ENCODE results near the gene ADAMTS18.

ADAMTS18 gene

GRCh38 chr16:77422196-77422784 lies 12.5 kb downstream of the ADAMTS18 start:
- Mint-ChIP-seq H3K36me3 (no peaks in the 10 kb centered on the region), H3K4me3 (no peak overlapping the region), H3K27ac (no peak overlapping the region), H3K27me3 (peaks cover 5% of the 10 kb centered on the region), H3K4me1 (no peaks in the 10 kb centered on the region), H3K9me3 (peaks cover 3% of the 10 kb centered on the region)
- ATAC-seq (ENCODE audit: low read depth) (no peak), DNase-seq (ENCODE audit: low spot score in 2 of 2) (no peak)

DNA sequence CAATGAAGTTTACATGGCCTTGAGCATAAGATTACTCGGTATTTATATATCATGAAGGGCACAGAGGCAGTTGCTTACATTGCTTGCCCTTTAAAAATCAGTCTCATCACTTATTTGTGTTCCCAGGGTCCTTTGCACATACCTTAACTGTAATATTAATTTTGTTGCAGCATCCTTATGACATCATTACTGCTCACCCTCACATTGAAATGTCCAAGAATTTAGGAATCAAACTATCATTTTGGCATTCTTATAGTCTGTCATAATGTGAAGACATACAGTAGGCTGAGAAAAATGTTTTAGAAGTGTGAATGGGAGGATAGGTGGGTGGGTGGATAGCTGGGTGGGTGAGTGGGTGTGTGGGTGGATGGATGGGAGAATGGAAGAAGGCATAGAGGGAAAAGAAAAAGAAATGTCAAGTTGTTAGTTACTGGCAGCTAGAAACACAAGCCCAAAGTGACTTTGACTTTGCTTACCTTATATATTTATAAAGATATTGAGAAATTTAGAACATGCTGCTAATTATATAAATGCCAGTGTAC lies 17.8 kb downstream of the ADAMTS18 start:
- DNase-seq (ENCODE audit: low spot score in 2 of 2), result no peak
- no peaks in the 10 kb centered on the region for H3K36me3 Mint-ChIP-seq
- no peak overlapping the region for H3K27ac Mint-ChIP-seq
- ATAC-seq (ENCODE audit: low read depth), result no peak
- peaks cover 1% of the 10 kb centered on the region for H3K27me3 Mint-ChIP-seq
- peaks cover 3% of the 10 kb centered on the region for H3K9me3 Mint-ChIP-seq
- H3K4me1 Mint-ChIP-seq, result no peaks in the 10 kb centered on the region
- no peak overlapping the region for H3K4me3 Mint-ChIP-seq

GRCh38 chr16:77414752-77415231 lies 20.0 kb downstream of the ADAMTS18 start:
- H3K27me3 Mint-ChIP-seq, result no peaks in the 10 kb centered on the region
- DNase-seq (ENCODE audit: low spot score in 2 of 2) (no peak), ATAC-seq (ENCODE audit: low read depth) (no peak)
- no peak overlapping the region for H3K4me3 Mint-ChIP-seq
- no peak overlapping the region for H3K27ac Mint-ChIP-seq
- no peaks in the 10 kb centered on the region for H3K36me3 Mint-ChIP-seq
- no peaks in the 10 kb centered on the region for H3K4me1 Mint-ChIP-seq
- peaks cover 3% of the 10 kb centered on the region for H3K9me3 Mint-ChIP-seq

DNA sequence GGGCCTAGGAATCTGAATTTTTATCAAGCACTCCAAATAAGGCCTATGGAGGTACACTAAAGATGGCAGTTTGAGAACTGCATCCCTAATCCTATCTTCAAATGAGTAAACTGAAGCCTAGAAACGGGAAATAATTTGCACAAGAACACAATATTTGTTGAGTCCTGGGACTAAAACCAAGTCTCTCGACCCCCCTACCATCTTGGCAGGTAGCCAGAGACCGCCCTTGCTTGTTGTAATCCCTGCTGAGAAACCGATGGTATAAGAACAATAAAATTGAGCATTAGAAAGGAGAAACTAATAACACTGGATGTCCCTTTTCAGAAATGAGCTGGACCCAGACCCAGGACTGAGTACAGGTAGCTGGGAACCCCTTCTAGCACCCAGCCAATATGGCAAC lies 24.4 kb downstream of the ADAMTS18 start:
- Mint-ChIP-seq H3K27ac (no peak overlapping the region), H3K36me3 (no peaks in the 10 kb centered on the region), H3K9me3 (peaks cover 4% of the 10 kb centered on the region), H3K4me1 (no peaks in the 10 kb centered on the region), H3K27me3 (no peaks in the 10 kb centered on the region), H3K4me3 (no peak overlapping the region)
- DNase-seq (ENCODE audit: low spot score in 2 of 2), result no peak
- no peak for ATAC-seq (ENCODE audit: low read depth)

DNA sequence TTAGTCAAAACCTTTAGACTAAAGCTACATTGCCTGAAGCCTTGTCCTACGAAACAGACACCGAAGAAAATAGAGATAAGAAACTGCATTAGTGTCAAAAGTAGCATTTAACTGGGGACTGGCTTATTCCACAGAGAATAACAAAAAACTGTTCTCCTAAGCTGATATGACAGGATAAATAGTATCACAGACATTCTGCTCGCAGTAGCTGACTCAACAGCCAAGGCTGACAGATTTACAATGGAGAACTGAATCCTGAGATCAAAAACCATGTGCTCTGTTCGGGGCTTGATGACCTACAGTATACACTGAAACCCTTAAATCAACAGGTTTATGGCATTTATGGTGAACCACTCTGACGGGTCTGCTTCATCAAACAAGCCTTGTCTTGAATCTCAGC lies 25.5 kb downstream of the ADAMTS18 start:
- Mint-ChIP-seq H3K4me3 (no peak overlapping the region), H3K36me3 (no peaks in the 10 kb centered on the region), H3K9me3 (peaks cover 4% of the 10 kb centered on the region), H3K27me3 (no peaks in the 10 kb centered on the region), H3K4me1 (no peaks in the 10 kb centered on the region), H3K27ac (no peak overlapping the region)
- ATAC-seq (ENCODE audit: low read depth) (no peak), DNase-seq (ENCODE audit: low spot score in 2 of 2) (no peak)

GRCh38 chr16:77408607-77409006 lies 26.2 kb downstream of the ADAMTS18 start:
- no peak overlapping the region for H3K27ac Mint-ChIP-seq
- ATAC-seq (ENCODE audit: low read depth) (no peak), DNase-seq (ENCODE audit: low spot score in 2 of 2) (no peak)
- peaks cover 4% of the 10 kb centered on the region for H3K9me3 Mint-ChIP-seq
- H3K4me1 Mint-ChIP-seq, result no peaks in the 10 kb centered on the region
- no peak overlapping the region for H3K4me3 Mint-ChIP-seq
- H3K36me3 Mint-ChIP-seq, result no peaks in the 10 kb centered on the region
- peaks cover 2% of the 10 kb centered on the region for H3K27me3 Mint-ChIP-seq

DNA sequence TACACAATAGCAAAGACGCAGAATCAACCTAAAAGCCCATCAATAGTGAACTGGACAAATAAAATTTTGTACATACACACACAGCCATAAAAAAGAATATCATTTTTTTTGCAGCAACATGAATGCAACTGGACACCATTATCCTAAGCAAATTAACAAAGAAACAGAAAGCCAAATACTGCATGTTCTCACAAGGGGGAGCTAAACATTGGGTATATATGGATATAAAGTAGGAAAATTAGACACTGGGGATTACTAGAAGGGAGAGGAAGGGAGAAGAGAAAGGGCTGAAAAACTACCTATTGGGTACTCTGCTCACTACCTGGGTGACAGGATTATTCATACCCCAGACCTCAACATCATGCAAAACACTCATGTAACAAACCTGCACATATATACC lies 28.2 kb downstream of the ADAMTS18 start:
- Mint-ChIP-seq H3K9me3 (peaks cover 4% of the 10 kb centered on the region), H3K27me3 (peaks cover 2% of the 10 kb centered on the region), H3K36me3 (no peaks in the 10 kb centered on the region), H3K4me3 (no peak overlapping the region), H3K4me1 (no peaks in the 10 kb centered on the region), H3K27ac (no peak overlapping the region)
- no peak for ATAC-seq (ENCODE audit: low read depth)
- DNase-seq (ENCODE audit: low spot score in 2 of 2), result no peak

DNA sequence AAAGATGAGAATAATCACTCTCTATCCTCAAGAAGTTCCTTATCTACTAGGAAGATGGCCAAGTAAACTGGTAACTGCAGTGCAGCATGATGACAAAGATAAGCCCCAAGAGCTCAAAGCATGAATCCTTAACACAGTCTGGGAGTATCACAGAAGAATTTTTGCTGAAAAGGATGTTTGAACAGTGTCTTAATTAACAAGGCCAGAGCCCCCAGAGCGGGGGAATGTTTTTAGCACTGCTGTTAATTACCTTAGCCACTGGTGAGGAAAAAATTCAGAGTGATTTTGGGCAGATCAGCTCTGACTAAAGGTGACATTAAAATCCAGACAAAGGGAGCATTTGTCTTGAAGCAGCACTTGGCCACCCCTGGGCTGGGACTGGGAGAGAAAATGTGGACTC lies 30.1 kb downstream of the ADAMTS18 start:
- peaks cover 5% of the 10 kb centered on the region for H3K27me3 Mint-ChIP-seq
- no peaks in the 10 kb centered on the region for H3K4me1 Mint-ChIP-seq
- no peak for DNase-seq (ENCODE audit: low spot score in 2 of 2)
- no peak for ATAC-seq (ENCODE audit: low read depth)
- H3K36me3 Mint-ChIP-seq, result no peaks in the 10 kb centered on the region
- peaks cover 3% of the 10 kb centered on the region for H3K9me3 Mint-ChIP-seq
- no peak overlapping the region for H3K27ac Mint-ChIP-seq
- H3K4me3 Mint-ChIP-seq, result no peak overlapping the region

- DNase-seq (ENCODE audit: low spot score in 2 of 2), result no peak
- H3K4me3 Mint-ChIP-seq, result no peak overlapping the region
- peaks cover 3% of the 10 kb centered on the region for H3K9me3 Mint-ChIP-seq
- no peaks in the 10 kb centered on the region for H3K36me3 Mint-ChIP-seq
- no peak for ATAC-seq (ENCODE audit: low read depth)
- no peaks in the 10 kb centered on the region for H3K4me1 Mint-ChIP-seq
- peaks cover 5% of the 10 kb centered on the region for H3K27me3 Mint-ChIP-seq
- no peak overlapping the region for H3K27ac Mint-ChIP-seq
These were observed 31.1 kb downstream of the ADAMTS18 start for GRCh38 chr16:77403732-77404131.

GRCh38 chr16:77402672-77403071 lies 32.2 kb downstream of the ADAMTS18 start:
- no peak overlapping the region for H3K27ac Mint-ChIP-seq
- peaks cover 6% of the 10 kb centered on the region for H3K27me3 Mint-ChIP-seq
- H3K36me3 Mint-ChIP-seq, result no peaks in the 10 kb centered on the region
- H3K4me1 Mint-ChIP-seq, result no peaks in the 10 kb centered on the region
- DNase-seq (ENCODE audit: low spot score in 2 of 2), result no peak
- ATAC-seq (ENCODE audit: low read depth), result no peak
- H3K9me3 Mint-ChIP-seq, result peaks cover 5% of the 10 kb centered on the region
- no peak overlapping the region for H3K4me3 Mint-ChIP-seq

DNA sequence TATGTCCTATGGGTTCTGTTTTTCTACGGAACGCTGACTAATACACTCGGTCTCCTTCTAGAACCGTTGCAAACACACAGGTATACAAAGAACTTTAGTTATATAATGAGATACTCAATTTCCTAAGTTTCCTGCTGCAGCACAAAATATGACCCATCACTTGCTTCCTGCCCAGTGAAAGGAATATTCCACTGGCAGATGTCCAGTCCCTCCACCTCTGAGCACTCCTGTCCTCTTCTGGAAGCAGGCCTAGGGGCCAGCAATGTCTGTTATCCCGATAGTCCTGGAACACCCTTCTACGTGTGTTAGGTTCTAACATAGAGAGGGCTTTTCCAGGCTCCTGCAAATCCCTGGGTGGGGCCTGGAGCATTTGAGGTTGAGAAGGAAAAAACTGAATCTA lies 32.7 kb downstream of the ADAMTS18 start:
- no peak for ATAC-seq (ENCODE audit: low read depth)
- peaks cover 6% of the 10 kb centered on the region for H3K27me3 Mint-ChIP-seq

GRCh38 chr16:77399546-77399945 lies 35.3 kb downstream of the ADAMTS18 start:
- peaks cover 2% of the 10 kb centered on the region for H3K9me3 Mint-ChIP-seq
- H3K27me3 Mint-ChIP-seq, result peaks cover 6% of the 10 kb centered on the region
- H3K4me1 Mint-ChIP-seq, result no peaks in the 10 kb centered on the region
- ATAC-seq (ENCODE audit: low read depth) (no peak), DNase-seq (ENCODE audit: low spot score in 2 of 2) (no peak)
- H3K36me3 Mint-ChIP-seq, result no peaks in the 10 kb centered on the region
- H3K4me3 Mint-ChIP-seq, result no peak overlapping the region
- H3K27ac Mint-ChIP-seq, result no peak overlapping the region

More for the DNA sequence above, 32.7 kb downstream of the ADAMTS18 start:
- Mint-ChIP-seq H3K27ac (no peak overlapping the region), H3K4me1 (no peaks in the 10 kb centered on the region), H3K9me3 (peaks cover 3% of the 10 kb centered on the region), H3K4me3 (no peak overlapping the region), H3K36me3 (no peaks in the 10 kb centered on the region)
- no peak for DNase-seq (ENCODE audit: low spot score in 2 of 2)

- no peak overlapping the region for H3K27ac Mint-ChIP-seq
- no peaks in the 10 kb centered on the region for H3K4me1 Mint-ChIP-seq
- peaks cover 6% of the 10 kb centered on the region for H3K27me3 Mint-ChIP-seq
- H3K9me3 Mint-ChIP-seq, result peaks cover 2% of the 10 kb centered on the region
- DNase-seq (ENCODE audit: low spot score in 2 of 2), result no peak
- no peaks in the 10 kb centered on the region for H3K36me3 Mint-ChIP-seq
- no peak for ATAC-seq (ENCODE audit: low read depth)
- no peak overlapping the region for H3K4me3 Mint-ChIP-seq
These were observed 35.8 kb downstream of the ADAMTS18 start for GRCh38 chr16:77399066-77399465.

GRCh38 chr16:77398495-77398894 lies 36.3 kb downstream of the ADAMTS18 start:
- H3K9me3 Mint-ChIP-seq, result peaks cover 2% of the 10 kb centered on the region
- no peaks in the 10 kb centered on the region for H3K36me3 Mint-ChIP-seq
- H3K4me3 Mint-ChIP-seq, result no peak overlapping the region
- peaks cover 5% of the 10 kb centered on the region for H3K27me3 Mint-ChIP-seq
- ATAC-seq (ENCODE audit: low read depth) (no peak), DNase-seq (ENCODE audit: low spot score in 2 of 2) (no peak)
- no peaks in the 10 kb centered on the region for H3K4me1 Mint-ChIP-seq
- H3K27ac Mint-ChIP-seq, result no peak overlapping the region

GRCh38 chr16:77396461-77396860 lies 38.4 kb downstream of the ADAMTS18 start:
- Mint-ChIP-seq H3K27ac (no peak overlapping the region), H3K4me3 (no peak overlapping the region), H3K36me3 (no peaks in the 10 kb centered on the region), H3K9me3 (peaks cover 3% of the 10 kb centered on the region), H3K4me1 (no peaks in the 10 kb centered on the region), H3K27me3 (peaks cover 5% of the 10 kb centered on the region)
- ATAC-seq (ENCODE audit: low read depth) (no peak), DNase-seq (ENCODE audit: low spot score in 2 of 2) (no peak)

Measured in memory B cell (primary cell).